ENCODE results near the gene NQO2. TPM values are rescaled to one million over a fixed set of nuclear protein-coding genes. Genes with fewer than 3 reads are reported as not detected.

The NQO2 gene
- total and polyA plus RNA-seq, 2 donors from 2014 or later, result 37.0 to 291 TPM

GRCh38 chr6:2951728-2952127 is 48.0 kb upstream of the NQO2 start:
- no peaks in the 10 kb centered on the region for H3K9me3 ChIP-seq (ENCODE audit: control insufficient read depth in 2 of 3, insufficient read depth in 1 of 3, low read length in 3 of 3)
- peak in 1 of 5 donors; percentile 38 for DNase-seq
- FAIRE-seq, result no peak
- H3K27me3 ChIP-seq (ENCODE audit: control insufficient read depth, insufficient read depth, low read length), result no peaks in the 10 kb centered on the region
- intact Hi-C loops (cut with DNase I), result no loop called here
- peak overlapping the region in 1 of 3 donors; percentile 56 for H3K9ac ChIP-seq (ENCODE audit: low read length in 3 of 3)
- H3K27ac ChIP-seq (ENCODE audit: low read depth in 2 of 2, low read length in 2 of 2), result peak overlapping the region in 1 of 2 donors; percentile 29
- H3K4me1 ChIP-seq (ENCODE audit: control insufficient read depth in 2 of 3, insufficient read depth in 2 of 3, low read depth in 1 of 3, low read length in 3 of 3), result peaks cover 0 to 12% (median 8%) of the 10 kb centered on the region in 3 donors
- H3K36me3 ChIP-seq (ENCODE audit: control insufficient read depth in 2 of 3, insufficient read depth in 3 of 3, low read length in 3 of 3), result peaks cover 0 to 16% (median 11%) of the 10 kb centered on the region in 3 donors
- no peak overlapping the region for H3K4me3 ChIP-seq (ENCODE audit: low read length in 3 of 3)
- TF ChIP-seq CTCF (IDR thresholded peaks at IDR 0.05; ENCODE audit: borderline replicate concordance, extremely low read depth, insufficient read depth), result no peak

- intact Hi-C loops (cut with DNase I), result no loop called here
- FAIRE-seq, result no peak
- H3K4me1 ChIP-seq (ENCODE audit: control insufficient read depth in 2 of 3, insufficient read depth in 2 of 3, low read depth in 1 of 3, low read length in 3 of 3), result peaks cover 0 to 20% (median 10%) of the 10 kb centered on the region in 3 donors
- TF ChIP-seq CTCF (IDR thresholded peaks at IDR 0.05; ENCODE audit: borderline replicate concordance, extremely low read depth, insufficient read depth), result peak; percentile 75
- peak; percentile 88 to 94 (median 91) for DNase-seq
- no peaks in the 10 kb centered on the region for H3K9me3 ChIP-seq (ENCODE audit: control insufficient read depth in 2 of 3, insufficient read depth in 1 of 3, low read length in 3 of 3)
- peak overlapping the region; percentile 27 to 59 for H3K27ac ChIP-seq (ENCODE audit: low read depth in 2 of 2, low read length in 2 of 2)
- H3K27me3 ChIP-seq (ENCODE audit: control insufficient read depth, insufficient read depth, low read length), result no peaks in the 10 kb centered on the region
- peaks cover 0 to 13% (median 6%) of the 10 kb centered on the region in 3 donors for H3K36me3 ChIP-seq (ENCODE audit: control insufficient read depth in 2 of 3, insufficient read depth in 3 of 3, low read length in 3 of 3)
- H3K4me3 ChIP-seq (ENCODE audit: low read length in 3 of 3), result peak overlapping the region in 2 of 3 donors; percentile 7 to 33
- peak overlapping the region in 1 of 3 donors; percentile 56 for H3K9ac ChIP-seq (ENCODE audit: low read length in 3 of 3)
Observed at GRCh38 chr6:2952557-2953095, 47.1 kb upstream of the NQO2 start.

GRCh38 chr6:2953098-2953497 is 46.6 kb upstream of the NQO2 start:
- no peak overlapping the region for H3K4me3 ChIP-seq (ENCODE audit: low read length in 3 of 3)
- intact Hi-C loops (cut with DNase I), result no loop called here
- H3K27me3 ChIP-seq (ENCODE audit: control insufficient read depth, insufficient read depth, low read length), result no peaks in the 10 kb centered on the region
- H3K9me3 ChIP-seq (ENCODE audit: control insufficient read depth in 2 of 3, insufficient read depth in 1 of 3, low read length in 3 of 3), result no peaks in the 10 kb centered on the region
- H3K9ac ChIP-seq (ENCODE audit: low read length in 3 of 3), result no peak overlapping the region
- peaks cover 0 to 8% (median 6%) of the 10 kb centered on the region in 3 donors for H3K36me3 ChIP-seq (ENCODE audit: control insufficient read depth in 2 of 3, insufficient read depth in 3 of 3, low read length in 3 of 3)
- DNase-seq, result no peak
- FAIRE-seq, result no peak
- H3K4me1 ChIP-seq (ENCODE audit: control insufficient read depth in 2 of 3, insufficient read depth in 2 of 3, low read depth in 1 of 3, low read length in 3 of 3), result peaks cover 0 to 25% (median 15%) of the 10 kb centered on the region in 3 donors
- no peak for TF ChIP-seq CTCF (IDR thresholded peaks at IDR 0.05; ENCODE audit: borderline replicate concordance, extremely low read depth, insufficient read depth)
- peak overlapping the region in 1 of 2 donors; percentile 27 for H3K27ac ChIP-seq (ENCODE audit: low read depth in 2 of 2, low read length in 2 of 2)
